ENCODE data around the gene LHFPL6.

LHFPL6 gene

GRCh38 chr13:39297023-39297422 lies 306.0 kb downstream of the LHFPL6 start:
- no peak for DNase-seq

- no peak for DNase-seq
These were observed 306.8 kb downstream of the LHFPL6 start for GRCh38 chr13:39296193-39296592.
